Stimulated activated CD8-positive, alpha-beta memory T cell treated with anti-CD3 and anti-CD28 coated beads, Interleukin-15, amount 100 ng/mL, for 48 hours (primary cell): ENCODE measurements around the gene MDFI.
"Not testable (repeated sequence)": the region's sequence is repeated elsewhere in the genome, so short reads cannot be mapped to it uniquely, and the experiment has no call there.

Experiments
- DNase-seq, 2 donors: peaks; one replicate each; pipeline ENCODE4 v3.0.0-alpha.2; 2020; ENCODE audit warnings: low read depth in 2 of 2

Gene MDFI

GRCh38 chr6:41602864-41603608, 35.2 kb upstream of the MDFI start:
- peak; percentile 48 to 54 for DNase-seq

GRCh38 chr6:41604006-41604405, 34.3 kb upstream of the MDFI start:
- no peak for DNase-seq

- DNase-seq = no peak
Measured at GRCh38 chr6:41605649-41606048, 32.6 kb upstream of the MDFI start.

- DNase-seq = no peak
Measured at GRCh38 chr6:41607036-41607435, 31.2 kb upstream of the MDFI start.

- DNase-seq = no peak
Measured at GRCh38 chr6:41607736-41608135, 30.5 kb upstream of the MDFI start.

- no peak for DNase-seq
Measured at GRCh38 chr6:41608443-41609151, 29.7 kb upstream of the MDFI start.

GRCh38 chr6:41614715-41615114, 23.6 kb upstream of the MDFI start:
- DNase-seq = no peak

- DNase-seq = no peak
Measured at GRCh38 chr6:41615311-41615710, 23.0 kb upstream of the MDFI start.

GRCh38 chr6:41618598-41618997, 19.7 kb upstream of the MDFI start:
- DNase-seq = no peak

GRCh38 chr6:41619193-41619592, 19.1 kb upstream of the MDFI start:
- not testable (repeated sequence) for DNase-seq

GRCh38 chr6:41621367-41621766, 16.9 kb upstream of the MDFI start:
- DNase-seq = no peak

GRCh38 chr6:41621802-41622201, 16.5 kb upstream of the MDFI start:
- no peak for DNase-seq

GRCh38 chr6:41622206-41622988, 15.9 kb upstream of the MDFI start:
- DNase-seq = no peak

- no peak for DNase-seq
Measured at GRCh38 chr6:41623330-41623729, 14.9 kb upstream of the MDFI start.

- DNase-seq = no peak
Measured at GRCh38 chr6:41624621-41625380, 13.5 kb upstream of the MDFI start.

- DNase-seq = no peak
Measured at GRCh38 chr6:41625442-41625841, 12.8 kb upstream of the MDFI start.

GRCh38 chr6:41626022-41626421, 12.2 kb upstream of the MDFI start:
- DNase-seq = no peak

GRCh38 chr6:41626917-41627316, 11.4 kb upstream of the MDFI start:
- no peak for DNase-seq

- no peak for DNase-seq
Measured at GRCh38 chr6:41629128-41629527, 9.1 kb upstream of the MDFI start.

GRCh38 chr6:41630069-41630468, 8.2 kb upstream of the MDFI start:
- no peak for DNase-seq

- DNase-seq = no peak
Measured at GRCh38 chr6:41630946-41631345, 7.3 kb upstream of the MDFI start.
